Brain pericyte (primary cell): Measurements from ENCODE around the gene HOXA1.

Source experiments
- DNase-seq: peaks from one replicate; pipeline ENCODE4 v3.0.0-alpha.2; 2012; ENCODE audit warnings: low read depth, low spot score

Gene HOXA1

GRCh38 chr7:27095897-27096767 is at the start of gene HOXA1:
Gene HOXA1 (minus strand): TSS chr7:27096000. CDS start chr7:27095912, 88 bp downstream.
- DNase-seq, result no peak

DNA sequence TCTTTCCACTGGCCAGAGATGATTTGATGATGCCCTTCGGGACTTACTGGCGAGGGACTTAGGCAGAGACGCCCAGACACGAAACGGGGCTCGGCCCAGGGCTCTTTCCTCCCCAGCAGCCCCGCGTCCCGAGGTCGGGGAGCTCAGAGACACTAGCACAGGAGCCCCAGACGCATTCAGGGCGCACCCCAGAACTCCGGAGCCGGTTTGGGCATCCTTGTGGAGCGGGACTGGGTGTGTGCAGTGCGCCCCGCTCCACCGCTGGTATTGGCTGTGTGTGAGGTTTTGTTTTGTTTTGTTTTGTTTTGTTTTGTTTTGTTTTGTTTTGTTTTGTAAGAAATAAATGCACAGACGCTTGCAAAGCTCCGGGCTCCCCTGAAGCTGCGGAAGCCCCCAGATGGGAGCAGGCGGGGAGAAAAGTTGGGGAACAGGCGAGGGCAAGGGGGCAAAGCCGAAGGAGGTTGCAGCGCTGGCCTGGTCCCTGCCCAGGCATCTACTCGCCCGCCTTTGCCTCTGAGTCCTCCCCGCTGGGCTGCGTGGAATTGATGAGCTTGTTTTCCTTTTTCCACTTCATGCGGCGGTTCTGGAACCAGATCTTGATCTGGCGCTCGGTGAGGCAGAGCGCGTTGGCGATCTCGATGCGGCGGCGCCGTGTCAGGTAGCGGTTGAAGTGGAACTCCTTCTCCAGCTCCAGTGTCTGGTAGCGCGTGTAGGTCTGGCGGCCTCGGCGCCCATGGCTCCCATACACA is 49.5 kb upstream of the HOXA1 start:
- DNase-seq, result no peak

- no peak for DNase-seq
Measured at GRCh38 chr7:27144781-27145164, 49.0 kb upstream of the HOXA1 start.

GRCh38 chr7:27143950-27144780 is 48.4 kb upstream of the HOXA1 start:
- DNase-seq, result no peak

GRCh38 chr7:27143023-27143949 is 47.5 kb upstream of the HOXA1 start, which contains the start of gene HOXA5:
Gene HOXA5 (minus strand): TSS chr7:27143681. CDS start chr7:27143607, 74 bp downstream.
- no peak for DNase-seq

DNA sequence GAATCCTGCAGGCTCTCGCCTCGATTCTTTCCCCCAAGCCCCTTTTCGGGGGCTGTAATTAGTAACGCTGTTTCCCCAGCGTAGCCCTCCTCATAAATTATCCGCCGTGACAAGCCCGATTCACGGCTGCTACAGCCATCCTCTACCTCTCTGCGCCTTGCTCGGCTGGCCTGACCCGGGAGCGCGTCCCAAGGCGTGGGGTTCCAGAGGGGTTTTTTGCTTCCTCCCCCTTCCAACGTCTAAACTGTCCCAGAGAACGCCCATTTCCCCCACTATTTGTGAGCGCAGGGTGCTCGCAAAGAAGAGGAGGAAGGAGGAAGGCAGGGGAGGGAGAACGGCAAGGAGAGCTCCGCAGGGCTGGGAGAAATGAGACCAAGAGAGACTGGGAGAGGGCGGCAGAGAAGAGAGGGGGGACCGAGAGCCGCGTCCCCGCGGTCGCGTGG is 46.8 kb upstream of the HOXA1 start:
- DNase-seq, result no peak

GRCh38 chr7:27141923-27142579 is 46.3 kb upstream of the HOXA1 start:
- no peak for DNase-seq

GRCh38 chr7:27141137-27141922 is 45.5 kb upstream of the HOXA1 start:
- DNase-seq, result no peak

DNA sequence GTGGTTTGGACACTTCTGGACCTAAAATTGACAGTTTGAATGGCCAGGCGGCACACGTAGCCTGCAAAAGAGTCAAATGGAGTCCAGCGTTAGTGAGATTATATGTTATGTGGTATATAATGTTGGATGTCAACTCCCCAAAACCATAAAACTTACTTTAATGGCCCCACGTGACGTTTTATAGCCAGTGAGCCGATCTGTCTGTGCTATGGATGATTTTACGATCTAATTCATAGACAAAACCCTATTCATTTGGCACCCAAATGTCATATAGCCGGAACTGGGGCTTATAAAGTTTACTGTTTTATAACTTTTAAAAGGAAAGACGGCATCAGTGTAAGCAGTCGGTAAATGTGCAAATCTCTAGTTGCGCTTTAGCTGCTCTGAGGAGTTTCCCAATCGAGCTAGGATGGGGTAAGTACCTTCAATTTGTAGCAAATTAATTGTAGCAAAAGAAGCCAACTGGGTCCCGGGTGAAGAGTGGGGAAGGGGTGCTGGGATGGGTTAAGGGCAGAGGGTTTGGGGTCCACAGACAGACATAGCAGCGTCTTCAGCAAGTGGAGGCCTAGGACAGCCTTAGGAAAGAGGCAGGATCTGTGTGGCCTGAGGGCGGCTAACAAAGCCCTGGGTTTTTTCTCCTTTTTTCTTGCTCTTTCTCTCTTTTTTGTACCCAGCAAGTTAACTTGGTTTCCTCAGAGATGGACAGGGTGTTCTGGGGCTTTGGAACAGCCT is 44.5 kb upstream of the HOXA1 start:
- DNase-seq, result no peak

GRCh38 chr7:27139334-27140125 is 43.7 kb upstream of the HOXA1 start:
- DNase-seq, result no peak

- no peak for DNase-seq
Measured at GRCh38 chr7:27138985-27139333, 43.2 kb upstream of the HOXA1 start.

DNA sequence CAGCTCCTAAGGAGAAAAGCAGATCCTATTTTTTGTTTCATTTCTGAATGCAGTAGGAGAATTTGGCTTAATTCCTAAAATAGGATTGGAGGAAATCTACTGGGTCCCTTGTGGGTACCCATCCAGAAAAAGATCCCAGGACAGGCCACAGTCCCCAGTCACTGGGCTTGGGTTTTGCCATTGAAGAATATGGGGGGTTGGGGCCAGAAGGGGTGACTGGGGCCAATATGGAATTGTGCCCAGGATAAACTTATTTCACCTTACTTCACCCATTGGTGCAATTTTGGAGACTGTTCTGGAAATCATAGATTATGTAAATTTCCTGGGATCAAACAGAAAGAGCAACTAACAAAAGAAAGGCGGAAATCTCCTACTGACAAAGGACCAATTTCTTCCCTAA is 42.7 kb upstream of the HOXA1 start:
- DNase-seq, result no peak

DNA sequence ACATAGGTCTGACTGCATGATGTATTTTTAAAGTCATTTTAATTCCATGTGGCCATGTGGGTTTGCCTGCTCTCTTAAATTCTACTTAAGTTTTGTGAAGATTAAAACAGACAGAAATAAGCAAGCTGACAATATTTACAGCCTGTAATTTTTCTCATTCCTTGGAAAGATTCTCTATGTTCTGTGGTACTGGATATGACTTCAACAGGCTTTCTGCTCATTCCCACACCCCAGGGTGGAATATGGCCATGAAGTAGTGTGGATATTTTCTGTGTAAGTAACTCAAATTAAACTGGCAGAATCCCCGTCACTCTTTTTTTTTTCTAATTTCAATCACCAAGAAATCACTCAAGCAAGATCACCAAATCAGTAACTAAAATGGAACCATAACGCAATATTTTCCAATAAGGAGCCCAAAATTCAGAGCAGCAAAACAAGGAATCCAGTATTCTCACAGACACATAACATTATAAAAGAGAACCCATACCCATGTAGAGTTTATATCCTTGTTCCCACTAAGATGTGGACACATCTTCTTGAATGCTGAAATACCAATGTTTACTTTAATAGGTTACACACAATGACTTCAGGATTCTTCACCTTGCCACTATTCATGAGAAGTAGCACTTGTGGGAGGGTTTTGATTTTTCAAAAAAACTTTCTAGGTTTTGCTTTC is 42.0 kb upstream of the HOXA1 start:
- DNase-seq, result no peak

DNA sequence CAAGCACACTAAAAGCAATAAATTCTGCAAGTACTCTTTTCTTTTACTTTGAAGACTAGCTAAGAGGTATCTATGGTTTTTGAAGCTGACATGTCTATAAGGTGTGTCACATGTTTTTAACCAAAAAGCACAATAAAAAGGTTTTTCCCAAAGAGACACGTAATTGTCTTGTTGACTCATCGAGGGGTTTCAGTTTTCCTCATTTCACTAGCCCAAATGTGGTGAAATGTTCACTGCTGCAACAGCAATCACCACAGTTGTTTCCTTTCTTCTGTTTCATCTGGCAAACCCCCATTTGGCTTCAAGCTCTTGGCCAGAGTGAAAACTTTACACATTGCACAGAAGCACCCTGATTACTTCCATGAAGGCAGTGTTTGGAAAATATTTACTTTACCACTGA is 38.6 kb upstream of the HOXA1 start:
- no peak for DNase-seq

GRCh38 chr7:27133409-27134231 is 37.8 kb upstream of the HOXA1 start:
- DNase-seq, result no peak

DNA sequence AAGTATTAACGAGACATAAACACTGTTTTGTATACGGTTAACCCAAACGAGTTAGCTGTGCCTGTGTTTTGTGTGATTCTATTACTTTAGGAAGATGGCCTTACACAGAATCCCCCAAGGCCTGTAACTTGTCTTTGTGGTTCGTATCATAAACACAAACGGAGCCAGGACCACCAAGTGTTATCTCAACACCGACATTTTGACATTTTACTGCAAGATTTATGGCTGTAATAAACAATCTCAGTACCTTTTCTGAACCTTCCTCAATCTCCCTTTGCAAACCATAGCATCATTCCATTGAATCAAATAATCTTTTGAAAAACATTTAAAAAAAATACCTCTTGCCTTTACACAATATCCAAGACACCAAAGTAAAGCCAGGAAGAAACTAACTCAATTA is 37.2 kb upstream of the HOXA1 start:
- no peak for DNase-seq

- DNase-seq, result no peak
Measured at GRCh38 chr7:27132214-27132613, 36.4 kb upstream of the HOXA1 start.
